Limb (tissue), 2 donors: ENCODE measurements around the gene TLCD5.
A peak's percentile ranks its signal among the peaks of the same experiment; 100 is the strongest.

Experiments used
- DNase-seq, 2 donors: peaks; one replicate each; pipeline ENCODE4 v3.0.0-alpha.2; 2016; ENCODE audit errors: extremely low spot score in 2 of 2

The TLCD5 gene

GRCh38 chr11:120324932-120325810 is at the start of gene TLCD5:
TSS of gene TLCD5 (plus strand) at chr11:120325299. CDS start at chr11:120327442, 2,143 bp downstream.
- DNase-seq: peak; percentile 76 to 89

GRCh38 chr11:120279502-120279901 is 45.6 kb upstream of the TLCD5 start:
- no peak for DNase-seq

DNA sequence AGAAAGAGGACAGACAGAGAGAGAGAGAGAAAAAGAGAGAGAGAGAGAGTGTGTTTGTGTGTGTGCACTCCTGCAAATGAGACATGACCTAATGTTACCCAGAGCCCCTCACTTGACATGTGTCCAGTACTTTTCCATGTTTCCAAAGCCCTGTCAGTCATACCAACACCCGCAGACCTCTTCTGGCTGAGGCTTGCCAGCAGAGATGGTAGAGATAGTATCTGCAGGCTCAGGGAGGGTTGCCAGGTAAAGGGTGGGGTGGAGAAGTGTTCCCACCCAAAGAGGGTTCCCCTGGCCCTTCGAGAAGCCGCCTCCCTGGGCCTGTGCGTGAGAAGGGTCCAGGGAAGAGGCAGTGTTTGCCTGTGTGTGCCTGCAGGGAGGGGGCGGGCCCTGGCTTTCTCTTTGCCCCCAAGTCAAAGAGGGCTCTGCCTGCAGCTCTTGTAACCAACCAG is 44.5 kb upstream of the TLCD5 start:
- DNase-seq: no peak

DNA sequence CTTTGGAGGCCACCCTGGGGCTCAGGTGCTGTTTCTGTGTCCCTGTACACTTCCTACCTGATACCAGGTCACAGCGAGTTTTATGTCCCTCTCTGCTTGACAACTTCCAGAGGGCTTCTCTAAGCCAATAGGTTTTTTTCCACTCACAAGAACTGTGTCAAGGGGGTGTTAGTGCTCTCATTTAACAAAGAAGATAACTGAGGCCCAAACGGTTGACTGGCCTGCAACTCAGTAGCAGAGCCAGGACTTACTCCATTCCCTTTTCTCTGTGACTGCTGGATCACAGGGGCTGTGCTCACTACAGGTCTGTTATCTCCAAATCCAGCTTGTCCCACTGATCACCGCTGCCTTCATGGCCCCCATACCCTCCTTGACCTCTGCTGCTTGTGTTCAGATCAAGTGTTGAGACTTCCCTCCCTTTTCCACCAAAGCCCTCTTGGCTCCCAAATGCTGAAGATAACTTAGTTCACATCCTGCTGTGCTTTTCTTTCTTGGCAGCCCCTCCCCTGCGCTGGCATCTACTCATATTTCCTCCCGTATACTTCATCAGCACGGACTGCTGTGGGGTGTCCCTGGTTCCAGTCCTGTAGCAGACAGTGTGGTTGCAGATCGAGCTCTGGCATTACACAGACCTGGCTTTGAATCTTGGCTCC is 43.8 kb upstream of the TLCD5 start:
- DNase-seq: no peak

- no peak for DNase-seq
Observed at GRCh38 chr11:120283124-120283523, 42.0 kb upstream of the TLCD5 start.

DNA sequence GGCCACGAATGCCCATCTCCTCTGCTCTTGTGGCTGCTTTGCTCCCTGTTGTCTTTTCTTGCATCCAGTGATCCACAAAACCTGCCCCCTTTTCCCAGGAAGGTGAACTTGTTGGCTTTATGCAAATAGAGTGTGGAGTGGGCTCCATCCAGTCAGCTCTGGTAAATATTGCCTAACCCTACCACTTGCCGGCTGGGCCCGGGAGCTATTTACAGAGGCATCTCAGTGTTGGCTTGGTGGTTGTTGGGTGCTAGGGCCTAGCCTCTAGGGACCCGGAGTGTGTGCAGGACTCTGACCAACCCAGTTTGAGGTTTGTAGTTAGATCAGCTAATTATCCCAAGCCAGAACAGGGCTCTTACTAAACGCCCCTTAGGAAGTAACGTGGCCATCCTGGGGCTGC is 40.8 kb upstream of the TLCD5 start:
- no peak for DNase-seq

DNA sequence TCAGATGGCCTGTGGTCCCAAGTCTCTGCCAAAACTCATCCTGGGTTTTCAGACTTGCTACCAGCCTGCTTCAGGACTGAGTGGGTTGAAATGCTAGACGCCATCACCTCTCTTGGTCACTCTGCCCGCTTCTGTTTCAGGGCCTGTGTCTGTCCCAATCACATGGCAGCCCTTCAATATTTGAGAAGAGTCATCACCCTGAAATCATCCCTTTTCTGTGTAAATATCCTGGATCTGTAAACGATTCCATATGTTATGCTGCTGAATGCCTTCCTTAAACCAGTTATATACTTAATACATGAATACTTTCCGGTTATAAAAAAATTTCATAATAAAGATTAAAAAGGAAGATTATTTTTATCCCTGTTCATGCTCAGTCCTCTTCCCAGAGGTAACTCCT is 39.8 kb upstream of the TLCD5 start:
- no peak for DNase-seq

GRCh38 chr11:120288021-120288420 is 37.1 kb upstream of the TLCD5 start:
- no peak for DNase-seq

DNA sequence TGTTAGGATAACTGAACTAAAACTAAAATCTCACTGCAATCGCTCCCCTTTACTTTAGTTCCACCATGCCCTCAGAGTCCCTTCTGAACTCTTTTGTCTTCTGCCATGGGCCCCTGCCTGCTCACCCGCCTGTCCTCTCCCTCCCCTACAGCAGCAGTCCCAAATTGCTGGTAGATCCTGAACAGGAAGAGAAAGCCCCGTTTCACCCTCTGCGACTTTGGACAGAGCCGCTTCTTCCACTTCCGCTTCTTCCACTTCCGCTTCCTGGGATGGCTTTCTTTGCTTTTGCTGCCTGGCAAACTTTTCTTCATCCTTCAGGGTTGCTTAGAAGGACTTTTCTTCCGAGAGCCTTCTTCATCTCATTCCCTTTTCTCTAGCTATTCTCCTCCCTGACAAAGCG is 35.7 kb upstream of the TLCD5 start:
- no peak for DNase-seq

GRCh38 chr11:120290956-120291355 is 34.1 kb upstream of the TLCD5 start:
- DNase-seq: no peak

GRCh38 chr11:120293038-120293800 is 31.9 kb upstream of the TLCD5 start:
- no peak for DNase-seq

DNA sequence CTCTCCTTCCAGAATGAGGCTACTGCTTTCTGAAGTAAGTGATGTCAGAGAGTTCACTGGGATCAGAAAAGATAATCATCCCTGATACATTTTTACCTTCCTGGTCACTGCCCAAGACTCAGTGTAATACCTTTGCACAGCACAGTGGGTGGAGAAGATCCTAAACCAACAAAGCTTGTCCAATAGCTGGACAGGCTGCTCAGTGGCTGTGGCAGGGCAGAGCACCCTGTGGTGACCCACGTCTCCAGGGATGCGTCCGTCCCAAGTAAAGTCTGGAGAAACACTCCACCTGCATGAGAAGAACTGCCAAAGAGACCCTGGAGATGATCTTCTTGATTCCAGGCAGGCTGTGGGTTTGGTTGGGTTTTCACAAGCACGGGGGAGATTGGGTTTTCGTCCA is 31.0 kb upstream of the TLCD5 start:
- no peak for DNase-seq

DNA sequence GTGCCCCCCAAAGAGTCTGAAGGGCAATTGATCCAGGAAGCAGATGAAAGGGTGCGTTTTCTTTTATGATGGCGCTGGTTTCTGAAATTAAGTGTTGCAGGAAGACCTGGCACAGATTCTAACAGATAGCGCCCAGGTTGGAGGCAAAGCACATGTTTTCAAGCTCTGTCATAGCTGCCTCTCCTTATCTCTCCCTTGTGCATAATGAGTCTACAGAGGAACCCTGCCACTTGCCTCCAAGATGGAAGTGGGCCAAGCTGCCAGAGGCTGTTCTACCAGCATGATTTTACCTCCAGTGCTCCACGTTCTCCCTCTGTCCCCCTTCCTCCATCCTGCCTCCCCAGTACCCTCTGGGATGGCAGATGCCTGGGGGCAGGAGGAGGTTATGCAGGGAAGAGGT is 30.0 kb upstream of the TLCD5 start:
- no peak for DNase-seq

DNA sequence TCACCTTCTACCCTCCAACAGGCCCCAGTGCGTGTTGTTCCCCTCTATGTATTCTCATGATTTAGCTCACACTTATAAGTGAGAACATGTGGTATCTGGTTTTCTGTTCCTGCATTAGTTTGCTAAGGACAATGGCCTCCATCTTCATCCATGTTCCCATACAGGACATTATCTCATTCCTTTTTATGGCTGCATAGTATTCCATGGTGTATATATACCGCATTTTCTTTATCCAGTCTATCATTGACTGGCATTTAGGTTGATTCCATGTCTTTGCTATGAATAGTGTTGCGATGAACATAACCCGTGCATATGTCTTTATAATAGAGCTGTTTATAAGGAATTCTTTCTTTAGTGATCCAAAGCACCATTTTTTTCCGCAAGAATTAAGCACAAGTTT is 28.5 kb upstream of the TLCD5 start:
- DNase-seq: no peak

DNA sequence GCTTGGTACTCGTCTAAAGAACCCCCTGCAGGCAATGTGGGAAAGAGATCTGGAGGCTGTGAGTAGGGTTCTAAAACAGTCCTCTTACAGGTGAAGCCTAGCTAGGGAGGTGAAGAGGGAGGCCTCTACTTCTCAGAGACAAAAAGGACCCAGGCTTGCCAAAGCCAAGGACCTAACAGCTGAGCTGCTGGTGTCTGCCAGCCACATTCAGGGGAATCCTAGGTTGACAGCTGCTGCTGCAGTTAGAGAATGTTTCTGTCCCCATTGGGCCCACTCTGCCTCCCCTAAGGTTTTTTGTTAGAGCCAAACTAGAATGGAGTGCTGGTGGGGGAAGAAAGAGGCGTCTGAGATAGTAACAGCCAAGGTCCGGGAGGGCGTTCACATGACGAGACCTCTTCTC is 26.6 kb upstream of the TLCD5 start:
- DNase-seq: no peak

GRCh38 chr11:120302001-120302805 is 22.9 kb upstream of the TLCD5 start:
- DNase-seq: no peak

- peak; percentile 65 to 72 for DNase-seq
Observed at GRCh38 chr11:120303004-120303637, 22.0 kb upstream of the TLCD5 start.

DNA sequence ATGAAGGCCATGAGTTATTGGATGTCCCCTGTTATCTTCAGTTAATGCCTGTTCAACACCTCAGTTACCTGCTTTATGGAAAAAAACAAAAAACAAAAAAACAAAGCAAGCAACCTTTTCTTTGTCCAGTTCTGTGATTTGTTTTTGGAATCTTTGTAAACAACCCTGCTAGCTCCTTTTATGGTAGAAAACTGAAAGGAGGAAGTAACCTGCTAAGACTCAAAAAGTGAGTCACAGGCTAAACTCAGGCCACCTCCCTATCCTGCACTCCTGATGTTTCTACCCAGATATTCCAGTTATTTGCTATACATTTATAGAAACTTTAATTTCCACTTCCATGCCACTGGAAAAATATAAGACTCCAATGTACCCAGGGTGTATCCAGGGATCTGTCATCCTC is 20.6 kb upstream of the TLCD5 start:
- DNase-seq: no peak

DNA sequence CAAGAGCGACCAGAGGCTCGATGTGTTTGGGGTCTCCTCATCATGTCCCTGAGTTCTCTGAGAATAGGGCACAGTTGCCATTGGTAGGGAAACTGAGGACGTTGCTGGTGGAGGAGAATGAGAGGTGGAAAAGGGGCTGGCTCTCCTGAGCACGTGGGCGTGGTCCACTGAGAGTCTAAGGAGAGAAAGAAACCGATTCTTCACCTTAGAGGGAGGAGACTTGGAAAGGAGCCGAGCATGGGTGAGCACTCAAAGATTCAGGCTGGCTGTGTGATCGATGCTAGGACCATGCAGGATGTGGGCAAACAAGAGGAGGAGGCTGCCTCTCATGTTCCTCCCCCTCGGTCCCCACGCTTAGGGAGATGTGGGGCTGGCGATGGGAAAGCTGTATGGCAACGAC is 19.8 kb upstream of the TLCD5 start:
- DNase-seq: no peak

DNA sequence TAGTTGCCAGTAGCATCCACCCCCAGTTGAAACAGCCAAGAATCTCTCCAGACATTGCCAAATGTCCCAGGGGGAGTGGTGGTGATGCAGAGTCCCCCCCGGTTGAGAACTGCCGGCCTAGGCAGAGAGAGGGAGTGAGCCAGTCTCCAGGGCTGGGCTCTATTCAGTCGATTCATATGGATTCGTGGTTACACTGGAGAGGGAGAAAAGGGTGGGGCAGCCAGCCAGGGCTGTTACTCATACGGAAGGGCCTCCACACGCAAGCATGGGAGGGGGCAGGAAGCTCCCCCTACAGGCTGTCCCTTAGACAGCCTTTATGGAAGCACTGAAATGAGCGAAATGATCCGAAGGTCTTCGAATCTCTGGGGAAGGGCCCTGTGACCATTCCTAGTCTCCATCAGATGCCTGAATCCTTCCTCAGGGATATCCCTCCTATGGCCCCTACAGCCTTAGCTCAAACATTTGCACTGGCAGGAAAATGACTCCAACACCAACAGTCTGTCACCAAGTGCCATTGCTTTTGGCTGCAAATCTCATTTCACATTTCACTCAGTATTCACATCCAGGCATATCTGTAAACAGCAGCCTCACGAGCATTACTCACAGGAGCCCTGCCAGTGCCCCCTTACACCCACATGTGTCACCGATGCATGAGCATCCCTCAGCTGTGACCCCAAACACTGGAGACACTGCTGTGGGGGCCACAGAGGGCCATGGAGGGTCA is 18.4 kb upstream of the TLCD5 start:
- no peak for DNase-seq
